Measurements from ENCODE around the gene BDKRB1.

BDKRB1 gene
- 0 reads per million in 3 experiments for total RNA-seq

DNA sequence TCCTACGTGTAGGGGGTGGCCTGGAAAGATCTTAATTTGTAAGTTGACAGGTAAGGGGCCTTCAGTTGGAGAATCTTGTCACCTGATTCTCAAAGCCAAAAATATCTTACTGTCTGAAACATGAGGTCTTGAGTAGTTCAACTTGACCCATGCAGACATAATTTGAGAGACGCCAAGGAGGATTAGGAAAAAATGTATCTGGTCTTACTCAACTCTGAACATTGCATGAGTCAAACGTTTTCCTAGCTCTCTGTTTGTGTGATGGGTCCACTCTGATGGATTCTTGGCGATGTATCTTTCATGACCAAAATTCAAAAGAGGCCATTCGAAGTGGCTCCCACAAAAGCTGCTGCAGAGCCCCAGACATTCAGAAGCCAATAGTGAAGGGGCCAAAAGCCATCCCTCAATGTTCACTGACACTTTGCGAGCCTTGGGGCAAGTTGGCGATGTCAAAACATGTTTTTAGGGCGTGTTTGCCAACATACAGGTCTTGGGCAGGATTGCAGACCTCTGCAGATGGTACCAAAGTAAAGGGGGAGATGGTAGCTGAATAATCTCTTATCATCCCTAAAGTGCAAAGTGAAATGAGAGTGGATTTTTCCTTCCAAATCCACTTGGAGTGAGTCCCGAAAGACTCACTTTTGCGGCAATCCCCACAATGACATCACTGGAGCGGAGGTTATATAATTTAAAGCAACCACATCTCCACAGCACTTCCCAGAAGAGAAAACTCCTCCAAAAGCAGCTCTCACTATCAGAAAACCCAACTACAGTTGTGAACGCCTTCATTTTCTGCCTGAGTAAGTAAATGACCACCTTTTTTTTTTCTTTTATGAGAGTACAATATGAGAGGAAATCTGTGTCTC is at the start of gene BDKRB1:
Gene BDKRB1 (plus strand): TSS at position 710 of the 866 bp plus-strand sequence. CDS start 7,473 bp downstream, outside the sequence.
- no peak for DNase-seq

- DNase-seq: no peak
Measured at GRCh38 chr14:96206461-96206860, 49.5 kb upstream of the BDKRB1 start.

DNA sequence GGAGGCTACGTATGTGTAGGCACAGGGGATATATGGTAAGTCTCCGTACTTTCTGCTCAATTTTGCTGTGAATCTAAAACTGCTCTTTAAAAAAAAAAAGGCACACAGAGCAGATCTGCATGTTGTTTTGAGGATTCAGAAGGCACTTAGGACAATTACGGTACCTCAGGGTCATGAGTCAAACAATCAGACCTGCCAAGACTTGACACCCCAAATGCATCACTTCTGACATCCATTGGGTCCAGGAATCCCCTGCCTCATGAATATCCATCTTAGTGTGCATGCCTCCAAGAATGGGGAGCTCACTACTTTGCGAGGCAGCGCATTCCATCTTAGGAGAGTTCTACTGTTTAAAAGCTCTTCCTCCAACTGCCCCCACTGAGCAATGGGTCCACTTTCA is 48.3 kb upstream of the BDKRB1 start:
- DNase-seq: no peak

DNA sequence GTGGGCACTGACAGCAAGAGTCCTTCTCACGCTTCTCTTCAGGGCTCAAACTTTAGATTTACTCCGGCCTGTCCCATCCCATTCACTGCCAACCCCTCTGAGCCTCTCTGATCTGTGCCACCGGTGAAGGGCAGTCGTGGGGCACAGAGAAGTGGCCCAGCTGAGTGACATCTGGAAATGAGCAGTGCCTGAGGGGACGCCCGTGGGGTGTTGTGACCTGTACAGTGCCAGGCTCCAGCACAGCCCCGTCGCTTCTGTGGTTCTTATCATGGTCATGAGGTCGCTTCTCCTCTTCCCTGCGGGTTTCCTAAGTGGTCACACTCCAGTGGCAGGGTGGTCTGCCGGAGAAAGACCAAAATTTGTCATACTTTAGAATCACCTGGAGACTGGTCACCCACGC is 47.3 kb upstream of the BDKRB1 start:
- DNase-seq: no peak

DNA sequence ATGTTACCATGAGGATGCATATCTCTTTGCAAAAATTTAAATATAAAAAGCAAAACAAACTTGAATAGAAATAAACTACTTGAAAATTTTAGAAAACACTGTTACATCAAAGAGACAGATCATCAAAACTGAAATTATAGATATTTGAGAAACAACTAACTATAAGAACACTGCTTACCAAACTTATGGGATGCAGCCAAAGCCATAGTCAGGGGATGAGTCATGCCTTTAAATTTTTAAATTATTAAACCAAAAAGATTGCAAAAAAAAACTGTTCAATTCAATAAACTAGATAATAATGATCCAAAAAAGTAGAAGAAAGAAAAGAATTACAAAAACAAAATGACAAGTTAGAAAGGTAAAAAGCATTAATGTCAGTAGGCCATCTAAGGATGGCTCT is 43.9 kb upstream of the BDKRB1 start:
- no peak for DNase-seq

DNA sequence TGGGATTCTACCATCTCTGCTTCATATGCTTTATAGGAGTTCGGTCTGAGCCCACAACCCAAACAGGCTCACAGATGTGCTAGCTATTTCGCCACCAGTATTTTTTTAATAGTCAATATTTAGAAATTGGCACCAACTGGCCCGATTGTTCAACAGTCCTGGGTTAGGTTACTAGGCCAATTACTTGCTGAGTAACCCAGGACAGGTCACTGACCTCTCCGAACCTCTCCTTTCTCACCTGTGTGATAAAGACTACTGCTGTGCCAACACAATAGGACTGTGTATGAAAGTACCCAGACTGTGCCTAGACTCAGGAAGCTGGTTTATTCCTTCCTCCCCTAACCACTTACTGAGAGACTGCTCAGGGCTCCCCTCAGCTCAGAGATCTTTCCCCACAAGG is 43.1 kb upstream of the BDKRB1 start:
- no peak for DNase-seq

DNA sequence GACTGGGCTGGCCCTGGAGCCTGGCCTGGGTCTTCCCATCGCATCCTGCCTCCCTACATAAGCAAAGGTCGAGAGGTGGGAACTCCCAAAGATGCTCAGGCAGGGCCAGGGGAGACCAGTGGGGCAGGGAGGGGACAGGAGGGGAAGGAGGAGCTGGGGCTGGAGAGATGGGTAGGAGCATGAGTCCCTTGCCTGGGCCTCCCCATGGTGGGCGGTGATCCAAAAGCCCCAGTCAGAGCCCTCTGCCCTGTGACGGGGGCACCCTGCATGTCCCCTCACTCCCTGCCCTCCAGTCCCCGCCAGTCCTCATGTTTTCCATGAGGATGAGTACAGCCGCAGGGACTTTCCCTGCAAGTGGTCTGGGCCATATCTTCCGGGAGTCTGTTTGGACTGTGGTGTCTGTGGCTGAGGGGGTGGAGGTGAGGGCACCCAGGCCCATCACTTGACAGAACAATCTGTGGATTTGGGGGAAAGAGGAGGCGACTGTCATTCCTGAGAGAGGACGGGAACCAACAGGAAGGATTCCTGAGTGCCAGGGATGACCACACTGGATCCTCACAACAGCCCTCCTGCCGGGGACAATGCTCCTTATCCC is 42.0 kb upstream of the BDKRB1 start:
- DNase-seq: no peak

DNA sequence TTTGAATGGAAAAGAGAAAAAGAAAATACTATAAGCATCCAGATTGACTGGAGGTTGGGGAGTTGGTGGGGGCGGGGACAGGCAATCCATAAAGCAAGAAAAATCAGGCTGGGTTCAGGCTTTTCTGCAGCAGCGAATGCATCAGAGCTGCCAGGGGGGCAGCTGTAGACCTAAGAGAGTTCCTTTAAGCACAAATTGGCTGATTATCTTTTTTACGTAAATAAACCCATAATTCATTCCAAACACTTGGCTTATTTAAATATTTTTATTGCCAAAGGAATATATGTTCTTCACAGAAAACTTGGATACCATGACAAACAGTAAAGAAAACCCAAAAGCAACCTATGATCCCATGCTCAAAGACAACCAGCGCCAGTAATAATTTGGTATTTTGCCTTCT is 41.2 kb upstream of the BDKRB1 start:
- no peak for DNase-seq

DNA sequence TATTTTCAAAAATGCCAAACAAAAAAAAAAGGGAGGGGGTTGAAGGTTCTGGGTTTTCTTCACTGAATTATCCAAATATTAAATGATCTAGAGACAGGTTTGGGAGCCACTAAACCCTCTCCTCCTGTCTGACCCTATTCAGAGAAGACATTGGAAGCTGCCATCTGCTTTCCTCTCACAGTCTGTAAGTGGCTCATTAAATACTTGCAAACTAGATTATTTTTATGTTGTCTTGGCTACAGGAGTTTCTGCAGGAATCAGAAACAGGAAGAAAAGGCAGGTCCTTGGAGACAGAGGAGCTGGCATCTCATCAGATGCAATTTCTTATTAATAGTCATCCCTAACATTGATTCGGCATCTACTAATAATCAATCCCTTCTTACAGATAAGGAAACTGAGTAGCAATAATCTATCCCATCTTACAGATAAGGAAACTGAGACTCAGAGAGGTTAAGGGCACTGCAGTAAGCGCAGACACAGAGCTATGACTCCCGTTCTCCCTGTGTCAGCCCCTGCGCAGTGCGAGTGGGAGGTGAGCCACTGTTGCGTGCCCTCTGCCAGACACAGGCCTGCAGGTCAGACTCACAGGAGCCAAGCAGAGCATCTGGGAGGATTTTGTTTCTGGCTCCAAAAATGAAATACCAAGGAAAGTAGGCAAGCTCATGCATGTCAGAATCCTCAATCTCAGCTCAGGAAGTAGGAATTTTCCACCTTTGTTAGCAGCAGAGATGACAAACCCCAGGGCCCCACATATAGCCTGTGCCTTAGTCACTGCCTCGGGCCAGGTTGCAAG is 40.4 kb upstream of the BDKRB1 start:
- DNase-seq: no peak

GRCh38 chr14:96216627-96217026 is 39.4 kb upstream of the BDKRB1 start:
- DNase-seq: no peak

DNA sequence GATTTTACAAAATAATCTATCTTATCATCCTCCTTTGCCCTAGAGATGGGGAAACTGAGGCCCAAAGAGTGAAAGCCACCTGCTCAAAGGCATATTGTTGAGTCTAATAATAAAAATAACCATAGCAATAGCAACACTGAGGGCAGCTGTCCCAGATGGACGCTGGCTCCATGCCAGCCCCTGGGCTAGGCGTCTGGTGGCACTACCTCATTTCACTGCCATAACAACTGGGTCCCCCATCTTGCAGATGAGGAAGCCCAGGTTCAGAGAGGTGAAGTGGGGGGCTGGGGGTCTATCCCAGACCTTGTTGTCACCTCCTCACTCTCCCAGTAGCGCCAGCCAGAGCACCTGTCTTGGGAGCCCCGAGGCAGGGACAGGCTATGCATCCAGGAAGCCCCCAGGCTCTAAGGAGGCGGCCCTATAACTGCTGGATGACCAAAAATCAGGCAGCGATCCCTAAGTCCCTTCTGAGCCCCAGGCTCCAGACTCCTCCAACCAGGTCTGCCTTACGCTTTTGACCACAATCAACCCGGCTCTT is 38.6 kb upstream of the BDKRB1 start:
- DNase-seq: no peak

- DNase-seq: no peak
Measured at GRCh38 chr14:96221109-96221650, 34.8 kb upstream of the BDKRB1 start.

GRCh38 chr14:96221841-96222240 is 34.2 kb upstream of the BDKRB1 start:
- DNase-seq: no peak

GRCh38 chr14:96224480-96225096 is 31.4 kb upstream of the BDKRB1 start:
- DNase-seq: no peak

GRCh38 chr14:96225213-96225612 is 30.8 kb upstream of the BDKRB1 start:
- DNase-seq: no peak

DNA sequence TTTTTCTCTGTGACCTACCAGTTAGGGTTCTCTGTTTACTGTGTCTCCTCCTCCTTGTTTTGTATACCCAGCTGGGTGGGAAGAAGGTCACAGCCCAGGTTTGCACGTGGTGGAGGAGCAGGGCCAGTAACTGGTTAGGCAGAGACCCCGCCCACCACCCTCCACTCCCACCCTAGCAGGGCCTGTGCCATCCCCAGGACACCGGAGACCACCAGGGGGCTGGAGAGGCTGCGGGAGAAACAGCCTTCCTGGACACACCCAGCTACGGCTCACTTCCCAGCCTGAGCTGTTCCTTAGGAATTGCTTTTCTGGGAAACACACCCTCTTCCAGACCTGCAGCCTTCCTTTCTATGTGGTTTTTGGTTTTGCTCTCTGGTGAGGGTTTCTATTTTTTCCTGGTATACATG is 30.3 kb upstream of the BDKRB1 start:
- no peak for DNase-seq

GRCh38 chr14:96227428-96227827 is 28.6 kb upstream of the BDKRB1 start:
- no peak for DNase-seq

DNA sequence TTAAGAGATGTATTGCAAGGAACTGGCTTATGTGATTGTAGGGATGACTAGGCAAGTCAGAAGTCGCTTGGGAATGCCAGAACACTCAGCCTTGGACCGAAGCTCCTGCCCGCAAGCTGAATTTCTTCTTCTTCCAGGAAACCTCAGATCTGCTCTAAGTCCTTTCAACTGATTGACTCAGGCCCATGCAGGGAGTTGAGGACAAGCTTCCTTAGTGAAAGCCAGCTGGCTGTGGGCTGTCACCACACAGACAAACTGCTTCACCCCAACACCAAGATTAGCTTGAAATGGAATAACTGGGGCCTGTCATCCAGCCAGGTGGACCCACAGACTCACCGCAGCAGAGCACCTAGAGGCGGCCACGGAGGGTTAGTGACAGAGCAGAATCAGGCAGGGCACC is 26.7 kb upstream of the BDKRB1 start:
- DNase-seq: no peak

GRCh38 chr14:96231056-96231455 is 25.0 kb upstream of the BDKRB1 start:
- no peak for DNase-seq

DNA sequence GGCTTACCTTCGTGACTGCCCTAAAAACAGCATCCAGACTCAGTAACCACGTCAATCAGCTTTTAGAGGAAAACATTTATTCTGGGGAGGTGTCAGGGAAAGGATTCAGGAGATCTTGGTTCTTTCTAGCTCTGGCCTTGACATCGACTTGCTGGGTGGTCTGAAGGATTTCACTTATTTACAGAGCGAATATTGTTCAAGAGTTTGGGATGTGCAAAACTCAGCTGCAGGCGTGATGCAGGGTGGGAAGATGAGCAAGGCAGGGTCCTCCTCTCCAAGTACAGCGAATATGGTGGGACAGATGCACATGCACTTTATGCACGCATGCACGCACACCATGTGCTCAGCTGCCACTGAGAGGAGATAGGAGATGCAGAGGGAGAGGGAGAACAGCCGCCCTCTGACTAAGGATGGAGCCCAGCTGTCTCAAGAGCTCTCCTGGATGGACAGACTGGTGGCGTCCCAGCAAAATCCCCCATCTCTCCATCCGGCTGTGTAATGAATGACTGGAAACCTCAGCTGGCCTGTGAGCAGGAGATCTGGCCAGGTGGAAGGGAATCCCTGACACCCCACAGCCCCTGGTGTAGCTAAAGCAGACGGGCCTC is 24.4 kb upstream of the BDKRB1 start:
- DNase-seq: no peak

DNA sequence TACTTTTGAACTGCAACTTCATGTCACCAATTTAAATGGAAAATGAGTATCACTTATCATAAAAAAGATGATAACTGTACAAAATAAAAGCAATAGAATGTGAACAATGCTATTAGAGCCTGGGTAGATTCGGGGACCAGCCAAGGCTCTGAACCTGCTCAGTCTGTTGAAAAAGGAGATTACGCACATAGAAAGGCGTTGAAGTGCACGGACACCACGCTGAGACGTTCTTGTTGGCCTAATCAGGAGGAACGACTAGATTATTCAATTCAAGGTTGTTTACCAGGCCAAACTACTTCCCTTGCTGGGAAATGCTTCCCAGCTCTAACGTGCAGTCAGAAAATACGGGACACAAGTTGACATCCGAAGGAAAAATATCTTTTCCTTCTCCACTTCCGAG is 23.5 kb upstream of the BDKRB1 start:
- no peak for DNase-seq

DNA sequence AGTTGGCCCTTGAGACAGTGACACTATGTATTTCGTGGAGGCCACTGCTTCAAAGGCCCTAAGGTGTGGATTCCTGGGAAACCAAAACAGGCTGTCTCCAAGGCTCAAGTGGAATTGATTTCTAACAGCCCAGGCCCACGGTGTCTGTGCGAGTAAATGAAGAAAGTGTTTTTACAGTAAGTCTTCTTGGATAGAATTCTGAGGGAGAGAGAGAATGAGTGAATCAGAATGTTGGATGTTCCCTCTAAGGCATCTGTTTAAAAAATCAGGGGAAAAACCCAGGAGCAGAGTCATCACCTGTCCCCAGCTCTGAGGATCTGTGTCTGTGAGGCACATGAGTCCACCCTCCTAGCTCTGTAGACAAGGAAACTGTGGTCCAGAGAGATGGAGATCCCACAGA is 22.3 kb upstream of the BDKRB1 start:
- DNase-seq: no peak

All from central memory CD4-positive, alpha-beta T cell (primary cell).